Kidney (tissue), 14 donors: ENCODE measurements around the gene TVP23A. TPM values are rescaled to one million over a fixed set of nuclear protein-coding genes. Genes with fewer than 3 reads are reported as not detected.

Source experiments
- DNase-seq, 5 donors: peaks; one replicate each; pipeline ENCODE4 v3.0.0-alpha.2; 2013 to 2020
- FAIRE-seq: peaks from 2 replicates; lab custom pipeline; 2012; peaks lifted over from hg19 to GRCh38; lab: Jason Lieb, UNC
- H3K27ac ChIP-seq, 2 donors: one replicate each; pipeline ENCODE4 v1.7.0; 2013; ENCODE audit warnings: low read depth in 2 of 2, low read length in 2 of 2, inconsistent platforms in 1 of 2
- H3K27me3 ChIP-seq: one replicate; pipeline ENCODE4 v1.7.1; 2013; ENCODE audit warnings: low read length, inconsistent platforms; ENCODE audit not compliant: control insufficient read depth, insufficient read depth
- H3K36me3 ChIP-seq, 3 donors: one replicate each; pipeline versions ENCODE4 v1.7.0 to v1.7.1; 2013; ENCODE audit warnings: low read length in 3 of 3, control low read depth in 1 of 3, inconsistent platforms in 1 of 3; ENCODE audit not compliant: insufficient read depth in 3 of 3, control insufficient read depth in 2 of 3
- H3K4me1 ChIP-seq, 3 donors: one replicate each; pipeline versions ENCODE4 v1.7.0 to v1.7.1; 2013; ENCODE audit warnings: low read length in 3 of 3, inconsistent platforms in 1 of 3, low read depth in 1 of 3; ENCODE audit not compliant: control insufficient read depth in 2 of 3, insufficient read depth in 2 of 3
- H3K4me3 ChIP-seq, 3 donors: one replicate each; pipeline versions ENCODE4 v1.7.0 to v1.8.1; 2013; ENCODE audit warnings: low read length in 3 of 3, control low read depth in 1 of 3, inconsistent platforms in 1 of 3
- H3K9ac ChIP-seq, 3 donors: one replicate each; pipeline versions ENCODE4 v1.7.0 to v1.7.1; 2013; ENCODE audit warnings: low read length in 3 of 3, control low read depth in 1 of 3, inconsistent platforms in 1 of 3
- H3K9me3 ChIP-seq, 3 donors: one replicate each; pipeline versions ENCODE4 v1.7.0 to v1.7.1; 2013; ENCODE audit warnings: low read length in 3 of 3, control low read depth in 1 of 3, inconsistent platforms in 1 of 3; ENCODE audit not compliant: control insufficient read depth in 2 of 3, insufficient read depth in 1 of 3
- intact Hi-C: fragments of 100-400 bp; cut with DNase I; formaldehyde crosslinking; loops from one replicate; pipeline ENCODE4 v1.11.1; 2022
- polyA plus RNA-seq: library from polyadenylated mRNA; stranded (reverse); fragments of 350-450 nt; fragmentation: Illumina TruSeq; extraction: RNeasy Lipid Tissue Mini Kit (QIAGEN cat#74804); gene quantifications from one replicate; pipeline ENCODE4 v1.2.3, GENCODE V29; 2014; ENCODE audit warnings: low read depth, low replicate concordance; ENCODE audit not compliant: insufficient read depth
- total RNA-seq: library from RNA; stranded (reverse); fragmentation: NEBNext Ultra II Directional; extraction: Animal tissue kit (Norgen Biotek cat#: 25700); gene quantifications from one replicate; pipeline ENCODE4 v1.2.1, GENCODE V29; 2021
- TF ChIP-seq, protein P1 (sequence below): IDR thresholded peaks from 3 replicates; pipeline ENCODE4 v1.5.1; 2012; ENCODE audit warnings: mild to moderate bottlenecking, moderate library complexity, borderline replicate concordance; ENCODE audit not compliant: insufficient read depth; ENCODE audit errors: extremely low read depth
- donor health status: control.
- donor health status: control.
- donor health status: control.
- donor health status: control.
- donor health status: control.
- donor health status: DM: yes; HTN: yes; CAD: no.
- donor health status: Normal renal cell carcinoma (clear cell type).

The TVP23A gene
- total and polyA plus RNA-seq, 2 donors from 2014 or later: 0.19 TPM; not detected in 1

DNA sequence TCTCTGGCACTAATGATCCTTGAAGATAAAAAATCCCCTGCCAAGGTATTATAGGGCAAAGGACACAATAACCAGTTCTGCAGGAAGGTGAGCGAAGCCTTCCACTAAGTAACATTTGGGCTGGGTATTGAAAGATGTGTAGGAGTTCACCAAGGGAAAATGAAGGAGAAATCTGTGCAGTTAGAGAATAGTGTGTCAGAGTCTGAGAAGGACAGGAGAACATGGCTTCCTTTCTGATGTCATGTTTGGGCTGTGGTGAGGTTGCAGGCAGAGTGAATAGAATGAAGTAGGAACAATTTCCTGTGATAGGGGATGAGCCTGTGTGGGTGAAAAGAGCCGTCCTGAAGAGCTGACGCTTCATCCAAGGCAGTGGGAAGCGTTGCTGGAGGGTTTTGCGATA, 34.4 kb upstream of the TVP23A start:
- Histone ChIP-seq H3K27ac (no peak overlapping the region), H3K9ac (no peak overlapping the region), H3K36me3 (no peaks in the 10 kb centered on the region), H3K9me3 (no peaks in the 10 kb centered on the region), H3K4me1 (no peaks in the 10 kb centered on the region), H3K27me3 (no peaks in the 10 kb centered on the region), H3K4me3 (no peak overlapping the region)
- intact Hi-C loops: no loop called here
- no peak for DNase-seq
- TF ChIP-seq, protein P1, sequence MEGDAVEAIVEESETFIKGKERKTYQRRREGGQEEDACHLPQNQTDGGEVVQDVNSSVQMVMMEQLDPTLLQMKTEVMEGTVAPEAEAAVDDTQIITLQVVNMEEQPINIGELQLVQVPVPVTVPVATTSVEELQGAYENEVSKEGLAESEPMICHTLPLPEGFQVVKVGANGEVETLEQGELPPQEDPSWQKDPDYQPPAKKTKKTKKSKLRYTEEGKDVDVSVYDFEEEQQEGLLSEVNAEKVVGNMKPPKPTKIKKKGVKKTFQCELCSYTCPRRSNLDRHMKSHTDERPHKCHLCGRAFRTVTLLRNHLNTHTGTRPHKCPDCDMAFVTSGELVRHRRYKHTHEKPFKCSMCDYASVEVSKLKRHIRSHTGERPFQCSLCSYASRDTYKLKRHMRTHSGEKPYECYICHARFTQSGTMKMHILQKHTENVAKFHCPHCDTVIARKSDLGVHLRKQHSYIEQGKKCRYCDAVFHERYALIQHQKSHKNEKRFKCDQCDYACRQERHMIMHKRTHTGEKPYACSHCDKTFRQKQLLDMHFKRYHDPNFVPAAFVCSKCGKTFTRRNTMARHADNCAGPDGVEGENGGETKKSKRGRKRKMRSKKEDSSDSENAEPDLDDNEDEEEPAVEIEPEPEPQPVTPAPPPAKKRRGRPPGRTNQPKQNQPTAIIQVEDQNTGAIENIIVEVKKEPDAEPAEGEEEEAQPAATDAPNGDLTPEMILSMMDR: no peak
- FAIRE-seq: no peak

DNA sequence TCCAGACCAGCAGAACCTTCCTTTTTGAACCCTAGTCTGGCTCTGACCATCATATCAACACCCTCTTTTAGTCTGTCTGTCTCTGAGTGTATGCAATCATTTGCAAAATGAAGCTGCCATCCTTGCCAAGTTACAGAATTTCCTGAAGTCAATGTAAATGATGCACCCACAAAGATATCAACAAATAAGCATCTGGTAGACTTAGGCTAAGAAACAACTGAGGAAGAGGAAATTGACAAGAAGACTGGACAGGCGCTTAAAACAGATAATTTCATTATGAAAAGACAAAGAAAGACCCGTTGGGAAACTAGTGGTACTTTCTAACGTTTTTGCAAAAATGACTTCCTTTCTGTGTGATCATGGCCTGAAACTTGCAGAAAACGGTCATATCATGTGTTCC, 33.7 kb upstream of the TVP23A start:
- TF ChIP-seq, protein P1: no peak
- no peaks in the 10 kb centered on the region for H3K36me3 ChIP-seq
- intact Hi-C loops: no loop called here
- H3K27me3 ChIP-seq: no peaks in the 10 kb centered on the region
- no peak for DNase-seq
- FAIRE-seq: no peak
- no peak overlapping the region for H3K4me3 ChIP-seq
- no peak overlapping the region for H3K9ac ChIP-seq
- H3K27ac ChIP-seq: no peak overlapping the region
- H3K9me3 ChIP-seq: no peaks in the 10 kb centered on the region
- no peaks in the 10 kb centered on the region for H3K4me1 ChIP-seq

DNA sequence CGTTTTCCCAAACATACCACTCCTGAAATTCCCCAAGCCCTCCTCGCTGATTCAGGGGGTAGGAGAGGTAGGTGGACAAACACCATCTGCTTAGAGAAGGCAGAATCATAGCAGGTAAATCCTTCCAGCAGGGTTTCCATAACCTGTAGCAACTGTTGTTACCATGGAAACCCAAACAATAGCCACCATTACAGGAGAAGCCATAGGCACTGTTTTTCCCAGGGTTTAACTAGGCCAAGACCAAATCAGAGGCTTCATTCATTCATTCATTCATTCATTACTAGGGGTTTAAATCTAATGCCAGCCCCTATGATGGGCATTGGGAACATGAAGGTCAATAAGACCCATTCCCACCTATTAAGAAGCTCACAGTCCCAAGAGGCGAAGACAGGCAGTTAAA, 32.9 kb upstream of the TVP23A start:
- no peaks in the 10 kb centered on the region for H3K4me1 ChIP-seq
- no peak for FAIRE-seq
- no peak overlapping the region for H3K4me3 ChIP-seq
- TF ChIP-seq, protein P1: no peak
- H3K27ac ChIP-seq: no peak overlapping the region
- intact Hi-C loops: no loop called here
- no peaks in the 10 kb centered on the region for H3K9me3 ChIP-seq
- H3K36me3 ChIP-seq: no peaks in the 10 kb centered on the region
- H3K9ac ChIP-seq: no peak overlapping the region
- no peaks in the 10 kb centered on the region for H3K27me3 ChIP-seq
- no peak for DNase-seq

DNA sequence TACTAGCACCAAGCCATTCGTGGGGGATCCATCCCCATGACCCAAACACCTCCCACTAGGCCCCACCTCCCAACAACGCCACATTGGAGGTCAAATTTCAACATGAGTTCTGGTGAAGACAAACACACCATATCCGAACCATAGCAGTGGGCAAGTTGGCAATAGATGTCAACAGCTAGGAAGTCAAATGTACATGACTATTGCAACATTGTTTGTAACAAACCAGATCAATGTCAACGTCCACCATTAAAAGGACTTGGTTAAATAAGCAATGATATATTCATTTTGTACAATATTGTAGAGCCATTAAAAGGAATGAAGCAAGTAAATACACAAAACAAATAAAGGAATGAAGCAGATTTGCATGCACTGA, 31.9 kb upstream of the TVP23A start:
- no peak for FAIRE-seq
- H3K27ac ChIP-seq: no peak overlapping the region
- no peaks in the 10 kb centered on the region for H3K4me1 ChIP-seq
- no peaks in the 10 kb centered on the region for H3K36me3 ChIP-seq
- no peaks in the 10 kb centered on the region for H3K9me3 ChIP-seq
- DNase-seq: no peak
- intact Hi-C loops: no loop called here
- TF ChIP-seq, protein P1: no peak
- no peaks in the 10 kb centered on the region for H3K27me3 ChIP-seq
- no peak overlapping the region for H3K9ac ChIP-seq
- no peak overlapping the region for H3K4me3 ChIP-seq
